CD4-positive, CD25-positive, alpha-beta regulatory T cell (primary cell): Measurements from ENCODE around the gene IRX1. TPM values are rescaled to one million over a fixed set of nuclear protein-coding genes. Genes with fewer than 3 reads are reported as not detected.

Experiments
- ATAC-seq, 2 donors: fragments of 150-1000 bp; cut with Tn5 transposase; one replicate each; pipeline ENCODE4 v1.10.0; 2021; ENCODE audit warnings: low read depth in 2 of 2, moderate number of reproducible peaks in 2 of 2, moderate library complexity in 1 of 2
- DNase-seq, 3 donors: peaks; one replicate each; pipeline versions ENCODE4 v3.0.0 to v3.0.0-alpha.2; 2012 to 2022; ENCODE audit warnings: mixed read lengths in 1 of 3
- H3K27ac ChIP-seq: one replicate; pipeline ENCODE4 v1.7.0; 2013; ENCODE audit warnings: mild to moderate bottlenecking, low read length; ENCODE audit not compliant: insufficient read depth, poor library complexity, severe bottlenecking
- H3K27me3 ChIP-seq: one replicate; pipeline ENCODE4 v1.7.0; 2013; ENCODE audit warnings: low read length; ENCODE audit not compliant: control insufficient read depth, insufficient read depth
- H3K36me3 ChIP-seq: one replicate; pipeline ENCODE4 v1.7.0; 2013; ENCODE audit warnings: mild to moderate bottlenecking, low read length, moderate library complexity; ENCODE audit not compliant: control insufficient read depth, insufficient read depth
- H3K4me1 ChIP-seq: 2 replicates; pipeline ENCODE4 v1.7.0; 2013; ENCODE audit warnings: mild to moderate bottlenecking, low read length; ENCODE audit not compliant: insufficient read depth, control insufficient read depth, poor library complexity, severe bottlenecking
- H3K4me3 ChIP-seq: one replicate; pipeline ENCODE4 v1.7.0; 2013; ENCODE audit warnings: low read depth, mild to moderate bottlenecking, low read length, moderate library complexity
- H3K9me3 ChIP-seq, 2 experiments: 1 replicate in 1 of 2; 2 replicates in 1 of 2; pipeline ENCODE4 v1.7.0; 2013; ENCODE audit warnings: low read length in 2 of 2, mild to moderate bottlenecking in 1 of 2, moderate library complexity in 1 of 2; ENCODE audit not compliant: control insufficient read depth in 2 of 2
- H3K27ac Mint-ChIP-seq, 3 donors: one replicate each; pipeline ENCODE4 v1.8.0; 2020 to 2022; ENCODE audit warnings: mild to moderate bottlenecking in 3 of 3, mixed read lengths in 3 of 3, moderate library complexity in 2 of 3
- H3K27me3 Mint-ChIP-seq: one replicate; pipeline ENCODE4 v1.8.0; 2022; ENCODE audit warnings: mild to moderate bottlenecking, mixed read lengths
- H3K36me3 Mint-ChIP-seq: one replicate; pipeline ENCODE4 v1.8.0; 2020; ENCODE audit warnings: mixed read lengths
- H3K4me1 Mint-ChIP-seq, 4 donors: one replicate each; pipeline ENCODE4 v1.8.0; 2020 to 2022; ENCODE audit warnings: mixed read lengths in 4 of 4, mild to moderate bottlenecking in 1 of 4
- H3K4me3 Mint-ChIP-seq, 4 donors: one replicate each; pipeline ENCODE4 v1.8.0; 2020 to 2022; ENCODE audit warnings: mild to moderate bottlenecking in 4 of 4, mixed read lengths in 4 of 4, moderate library complexity in 3 of 4
- H3K9me3 Mint-ChIP-seq, 7 donors: one replicate each; pipeline ENCODE4 v1.8.0; 2020 to 2022; ENCODE audit warnings: mixed read lengths in 7 of 7, mild to moderate bottlenecking in 3 of 7, moderate library complexity in 2 of 7
- polyA plus RNA-seq, 4 donors: library from polyadenylated mRNA; unstranded; fragments of 300-500 nt; fragmentation: Illumina TruSeq; gene quantifications; one replicate each; pipeline ENCODE4 v1.2.3, GENCODE V29; 2021
- total RNA-seq: library from RNA; stranded (reverse); gene quantifications from one replicate; pipeline ENCODE4 v1.2.3, GENCODE V29; 2022

Gene IRX1
- total and polyA plus RNA-seq, 5 donors from 2014 or later = not detected

GRCh38 chr5:3642231-3642630 is 46.6 kb downstream of the IRX1 start:
- H3K9me3 ChIP-seq = no peaks in the 10 kb centered on the region
- no peaks in the 10 kb centered on the region for H3K27me3 ChIP-seq
- H3K4me1 Mint-ChIP-seq = no peaks in the 10 kb centered on the region
- no peaks in the 10 kb centered on the region for H3K27me3 Mint-ChIP-seq
- no peak overlapping the region for H3K4me3 ChIP-seq
- no peak for ATAC-seq
- no peak overlapping the region for H3K27ac ChIP-seq
- no peaks in the 10 kb centered on the region for H3K36me3 Mint-ChIP-seq
- H3K4me1 ChIP-seq = no peaks in the 10 kb centered on the region
- no peak for DNase-seq
- H3K4me3 Mint-ChIP-seq = no peak overlapping the region
- H3K36me3 ChIP-seq = no peaks in the 10 kb centered on the region
- no peak overlapping the region for H3K27ac Mint-ChIP-seq
- peaks cover 0 to 16% (median 6%) of the 10 kb centered on the region in 7 donors for H3K9me3 Mint-ChIP-seq

DNA sequence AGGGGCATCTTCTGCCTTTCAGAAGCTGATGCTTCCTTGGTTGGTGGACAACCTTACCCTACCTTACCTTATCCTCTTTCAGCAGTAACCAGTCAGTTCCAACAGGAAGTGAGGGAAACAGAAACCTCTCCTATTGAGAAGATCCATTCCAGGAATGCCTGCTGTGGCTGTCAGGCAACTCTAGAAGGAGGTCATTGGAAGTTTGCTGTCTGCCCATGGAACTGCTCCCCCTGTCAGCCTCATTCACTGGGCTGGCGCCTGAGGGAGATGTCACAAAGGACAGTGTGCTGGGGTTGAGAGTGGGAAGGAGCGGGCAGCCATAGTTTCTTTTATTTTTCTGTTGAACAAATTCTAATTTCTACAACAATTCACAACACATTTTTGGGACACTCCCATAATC is 54.7 kb downstream of the IRX1 start:
- H3K36me3 ChIP-seq = no peaks in the 10 kb centered on the region
- no peak for ATAC-seq
- Mint-ChIP-seq H3K4me3 (no peak overlapping the region), H3K36me3 (no peaks in the 10 kb centered on the region), H3K27ac (no peak overlapping the region), H3K9me3 (peaks cover 0 to 16% (median 3%) of the 10 kb centered on the region in 7 donors), H3K27me3 (no peaks in the 10 kb centered on the region), H3K4me1 (no peaks in the 10 kb centered on the region)
- H3K9me3 ChIP-seq = no peaks in the 10 kb centered on the region
- no peaks in the 10 kb centered on the region for H3K4me1 ChIP-seq
- H3K4me3 ChIP-seq = no peak overlapping the region
- H3K27ac ChIP-seq = no peak overlapping the region
- no peaks in the 10 kb centered on the region for H3K27me3 ChIP-seq
- no peak for DNase-seq

- DNase-seq = no peak
- Histone ChIP-seq H3K4me3 (no peak overlapping the region), H3K4me1 (no peaks in the 10 kb centered on the region), H3K9me3 (no peaks in the 10 kb centered on the region), H3K27me3 (no peaks in the 10 kb centered on the region), H3K36me3 (no peaks in the 10 kb centered on the region), H3K27ac (no peak overlapping the region)
- Mint-ChIP-seq H3K27me3 (no peaks in the 10 kb centered on the region), H3K9me3 (peaks cover 0 to 16% (median 3%) of the 10 kb centered on the region in 7 donors), H3K27ac (no peak overlapping the region), H3K4me1 (no peaks in the 10 kb centered on the region), H3K4me3 (no peak overlapping the region), H3K36me3 (no peaks in the 10 kb centered on the region)
- no peak for ATAC-seq
Observed at GRCh38 chr5:3650868-3651267, 55.2 kb downstream of the IRX1 start.
